GM18867 (cell line): ENCODE measurements around the gene IBA57.
"Not testable (repeated sequence)": the region's sequence is repeated elsewhere in the genome, so short reads cannot be mapped to it uniquely, and the experiment has no call there.

Experiments used
- ATAC-seq: cut with Tn5 transposase; IDR thresholded peaks from one replicate; pipeline ENCODE4 v1.9.1; 2021; ENCODE audit warnings: mild to moderate bottlenecking, moderate library complexity; ENCODE audit not compliant: unreplicated experiment

IBA57 gene

DNA sequence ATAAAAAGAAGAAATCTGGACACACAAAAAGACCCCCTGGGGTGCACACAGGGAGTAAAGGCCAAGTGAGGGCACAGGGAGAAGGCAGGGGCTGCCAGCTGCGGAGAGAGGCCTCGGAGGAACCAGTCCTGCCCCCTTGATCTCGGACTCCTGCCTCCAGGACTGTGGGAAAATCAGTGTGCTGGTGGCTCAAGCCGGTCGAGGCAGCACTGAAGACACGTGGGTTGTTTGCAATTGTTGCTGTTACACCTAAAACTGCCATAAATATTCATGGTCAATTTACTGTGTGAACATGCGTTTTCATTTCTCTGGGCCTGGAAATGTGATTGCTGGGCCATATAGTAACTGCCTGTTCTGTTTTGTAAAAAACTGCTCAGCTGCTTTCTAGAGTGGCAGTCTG, 18.5 kb downstream of the IBA57 start:
- no peak for ATAC-seq

DNA sequence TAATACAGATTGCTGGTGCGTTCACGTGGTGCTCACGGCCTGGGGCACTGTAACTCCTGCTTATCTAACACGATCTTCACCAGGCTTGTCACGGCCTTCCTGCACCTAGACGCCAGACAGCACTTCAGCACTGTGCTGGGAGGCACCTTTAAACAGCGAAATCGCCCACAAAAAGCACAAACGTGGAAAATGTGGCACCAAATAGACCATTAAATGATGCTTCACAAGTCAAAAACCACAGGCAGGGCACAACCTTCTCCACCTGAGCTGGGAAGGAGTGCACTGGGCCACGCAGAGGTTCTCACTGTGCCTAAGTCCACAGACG, 20.0 kb downstream of the IBA57 start:
- ATAC-seq: no peak

DNA sequence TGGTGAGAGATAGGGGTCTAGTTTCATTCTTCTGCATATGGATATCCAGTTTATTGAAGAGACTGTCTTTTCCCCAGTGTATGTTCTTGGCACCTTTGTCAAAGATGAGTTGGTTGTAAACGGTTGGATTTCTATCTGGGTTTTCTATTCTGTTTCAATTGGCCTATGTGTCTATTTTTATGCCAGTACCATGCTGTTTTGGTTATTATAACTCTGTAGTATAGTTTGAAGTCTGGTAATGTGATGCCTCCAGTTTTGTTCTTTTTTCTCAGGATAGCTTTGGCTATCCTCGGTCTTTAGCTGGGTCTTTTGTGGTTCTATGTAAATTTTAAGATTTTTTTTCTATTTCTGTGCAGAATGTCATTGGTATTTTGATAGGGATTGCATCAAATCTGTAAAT, 22.6 kb downstream of the IBA57 start:
- not testable (repeated sequence) for ATAC-seq

DNA sequence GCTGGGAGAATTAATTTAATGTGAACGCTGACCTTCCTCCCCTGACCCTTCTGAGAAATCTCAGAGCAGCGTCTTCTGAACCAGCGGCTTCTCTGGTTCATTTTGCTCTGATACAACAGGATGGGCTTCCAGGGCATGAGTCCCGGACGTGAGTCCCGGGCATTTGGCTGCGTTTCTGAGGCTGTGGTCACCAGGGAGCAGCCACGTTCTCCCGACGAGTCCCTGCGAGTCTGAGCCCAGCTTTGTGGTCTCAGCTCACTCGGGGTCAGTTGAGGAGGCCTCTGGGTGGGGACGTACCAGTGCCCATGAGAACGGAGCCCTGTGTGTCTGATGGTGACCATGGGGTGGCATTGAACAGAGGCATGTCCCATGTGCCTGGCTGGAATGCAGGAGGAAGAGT, 24.6 kb downstream of the IBA57 start:
- ATAC-seq: no peak

DNA sequence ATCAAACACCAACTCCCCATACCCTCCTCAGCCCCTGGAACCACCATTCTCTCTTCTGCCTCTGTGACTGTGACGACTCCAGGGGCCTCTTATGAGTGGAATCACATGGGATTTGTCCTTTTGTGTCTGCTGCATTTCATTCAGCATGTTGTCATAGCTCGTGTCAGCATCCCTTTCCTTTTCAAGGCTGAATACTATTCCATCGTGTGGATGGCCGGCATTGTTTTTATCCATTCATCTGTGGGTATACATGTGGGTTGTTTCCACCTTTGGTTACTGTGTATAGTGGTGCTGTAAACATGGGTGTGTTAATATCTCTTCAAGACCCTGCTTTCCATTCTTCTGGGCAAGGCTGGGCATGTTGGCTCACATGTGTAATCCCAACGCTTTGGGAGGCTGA, 25.2 kb downstream of the IBA57 start:
- no peak for ATAC-seq

DNA sequence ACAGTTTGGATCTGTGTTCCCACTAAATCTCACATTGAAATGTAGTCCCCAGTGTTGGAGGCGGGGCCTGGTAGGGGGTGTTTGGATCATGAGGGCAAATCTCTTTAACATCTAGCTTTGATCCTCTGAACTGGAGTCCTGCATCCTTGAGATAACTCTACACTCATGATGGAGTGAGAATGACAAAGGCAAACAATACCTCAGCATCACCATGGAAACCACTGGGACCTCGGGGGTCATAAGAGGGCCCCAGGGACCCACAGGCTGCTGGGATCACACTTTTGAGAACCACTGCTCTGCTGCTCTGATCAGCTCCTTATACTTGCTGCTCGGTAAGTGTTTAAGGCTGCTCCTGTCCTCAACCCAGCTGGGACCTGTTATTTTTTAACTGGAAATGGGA, 28.8 kb downstream of the IBA57 start:
- ATAC-seq: no peak

DNA sequence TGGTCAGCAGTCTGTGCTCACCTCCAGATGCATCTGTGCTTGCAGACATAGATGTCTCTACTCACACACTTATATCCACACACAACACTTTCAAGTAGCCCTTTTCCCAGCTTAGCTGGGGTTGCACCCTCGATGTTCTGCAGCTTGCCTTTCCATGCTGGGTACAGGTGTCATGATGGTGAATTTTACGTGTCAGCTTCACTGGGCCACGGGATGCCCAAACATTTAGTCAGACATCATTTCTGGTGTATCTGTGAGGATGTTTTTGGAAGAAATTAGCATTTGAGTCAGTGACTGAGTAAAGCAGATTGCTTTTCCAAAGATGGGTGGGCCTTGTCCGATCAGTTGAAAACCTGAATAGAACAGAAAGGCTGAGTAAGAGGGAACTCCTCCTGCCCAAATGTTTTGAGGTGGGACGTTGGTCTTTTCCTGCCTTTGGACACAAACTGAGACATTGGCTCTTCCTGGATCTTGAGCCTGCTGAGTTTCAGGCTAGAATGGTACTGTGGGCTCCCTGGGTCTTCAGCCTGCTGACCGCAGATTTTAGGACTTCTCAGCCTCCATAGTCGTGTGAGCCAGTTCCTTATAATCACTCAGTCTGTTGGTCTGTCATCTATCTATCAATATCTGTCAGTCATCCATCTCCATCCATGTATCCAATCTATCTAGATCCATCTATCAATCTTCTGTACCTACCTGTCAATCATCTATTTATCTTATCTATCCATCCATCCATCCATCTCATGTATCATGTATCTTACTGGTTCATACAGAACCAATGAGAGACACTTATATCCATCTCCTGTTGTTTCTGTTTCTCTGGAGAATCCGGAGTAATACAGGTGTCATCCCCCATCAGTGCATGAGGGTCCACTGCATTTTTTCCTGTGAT, 29.6 kb downstream of the IBA57 start:
- ATAC-seq: no peak

DNA sequence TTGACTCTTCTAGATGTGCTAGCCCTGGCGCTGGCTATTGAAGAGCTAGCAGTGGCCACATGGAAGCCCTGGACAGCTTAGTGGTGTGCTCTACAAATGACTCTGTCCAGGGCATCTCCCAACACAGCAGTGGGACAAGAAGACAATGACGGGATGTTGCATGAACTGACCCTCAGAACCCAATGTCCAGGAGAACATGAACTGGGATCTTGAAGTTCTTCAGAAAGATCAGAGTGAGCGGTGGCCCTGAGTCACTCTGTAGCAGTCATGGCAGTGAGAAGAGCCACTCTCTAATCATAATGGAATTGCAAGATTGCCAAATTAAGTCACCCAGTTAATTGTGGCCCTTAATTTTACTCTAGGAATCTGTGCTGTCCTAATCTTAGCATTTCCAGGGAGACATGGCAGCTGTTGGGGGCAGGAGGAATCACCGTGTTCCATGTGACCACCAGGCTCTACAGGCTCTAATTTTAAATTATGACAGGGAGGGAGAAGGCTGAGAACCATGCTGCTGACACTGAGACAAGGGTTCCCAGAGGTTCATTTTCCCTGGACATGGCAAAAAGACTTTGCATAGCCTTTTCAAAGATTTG, 32.0 kb downstream of the IBA57 start:
- ATAC-seq: no peak

DNA sequence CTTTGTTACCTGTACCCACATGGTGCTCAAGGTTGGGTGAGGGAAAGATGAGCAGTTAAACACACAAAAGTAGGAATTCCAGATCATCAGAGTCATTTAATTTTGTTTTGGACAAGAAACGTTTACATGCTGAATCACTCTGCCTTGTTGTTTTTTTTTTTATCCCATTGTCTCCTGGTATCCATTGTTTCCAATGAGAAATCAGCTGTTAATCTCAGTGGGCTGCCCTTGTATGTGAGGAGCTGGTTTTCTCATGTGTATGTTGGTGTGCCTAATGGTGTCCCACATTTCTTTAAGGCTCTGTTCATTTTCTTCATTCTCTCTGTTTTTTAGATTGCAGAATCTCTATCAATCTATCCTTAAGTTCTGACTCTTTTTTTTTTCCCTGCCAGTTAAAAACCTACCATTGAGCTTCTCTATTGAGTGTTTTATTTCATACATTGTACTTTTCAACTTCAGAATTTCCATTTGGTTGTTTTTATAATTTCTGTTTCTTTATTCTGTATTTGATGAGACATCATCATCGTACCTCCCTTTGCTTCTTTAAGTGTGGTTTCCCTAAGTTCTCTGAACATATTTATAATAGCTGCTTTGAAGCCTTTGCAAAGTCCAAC, 33.5 kb downstream of the IBA57 start:
- ATAC-seq: no peak

DNA sequence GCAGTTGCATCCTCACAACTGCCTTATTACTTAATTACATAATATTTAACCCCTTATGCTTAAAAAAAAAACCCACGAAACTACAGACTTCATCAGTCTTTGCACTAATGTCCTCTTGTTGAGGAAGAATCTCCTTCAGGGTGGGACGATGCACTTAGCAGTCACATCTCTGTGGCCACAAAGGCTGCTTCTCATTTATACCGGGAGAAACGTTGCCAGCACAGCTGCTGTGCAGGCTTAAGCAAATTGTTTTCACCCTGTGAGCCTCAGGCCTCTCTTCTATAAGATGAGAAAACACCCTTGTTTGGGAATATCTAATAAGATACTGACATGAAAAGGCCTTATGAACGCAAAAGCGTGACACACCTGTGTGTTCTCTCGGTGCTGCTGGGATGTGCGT, 39.4 kb downstream of the IBA57 start:
- no peak for ATAC-seq

DNA sequence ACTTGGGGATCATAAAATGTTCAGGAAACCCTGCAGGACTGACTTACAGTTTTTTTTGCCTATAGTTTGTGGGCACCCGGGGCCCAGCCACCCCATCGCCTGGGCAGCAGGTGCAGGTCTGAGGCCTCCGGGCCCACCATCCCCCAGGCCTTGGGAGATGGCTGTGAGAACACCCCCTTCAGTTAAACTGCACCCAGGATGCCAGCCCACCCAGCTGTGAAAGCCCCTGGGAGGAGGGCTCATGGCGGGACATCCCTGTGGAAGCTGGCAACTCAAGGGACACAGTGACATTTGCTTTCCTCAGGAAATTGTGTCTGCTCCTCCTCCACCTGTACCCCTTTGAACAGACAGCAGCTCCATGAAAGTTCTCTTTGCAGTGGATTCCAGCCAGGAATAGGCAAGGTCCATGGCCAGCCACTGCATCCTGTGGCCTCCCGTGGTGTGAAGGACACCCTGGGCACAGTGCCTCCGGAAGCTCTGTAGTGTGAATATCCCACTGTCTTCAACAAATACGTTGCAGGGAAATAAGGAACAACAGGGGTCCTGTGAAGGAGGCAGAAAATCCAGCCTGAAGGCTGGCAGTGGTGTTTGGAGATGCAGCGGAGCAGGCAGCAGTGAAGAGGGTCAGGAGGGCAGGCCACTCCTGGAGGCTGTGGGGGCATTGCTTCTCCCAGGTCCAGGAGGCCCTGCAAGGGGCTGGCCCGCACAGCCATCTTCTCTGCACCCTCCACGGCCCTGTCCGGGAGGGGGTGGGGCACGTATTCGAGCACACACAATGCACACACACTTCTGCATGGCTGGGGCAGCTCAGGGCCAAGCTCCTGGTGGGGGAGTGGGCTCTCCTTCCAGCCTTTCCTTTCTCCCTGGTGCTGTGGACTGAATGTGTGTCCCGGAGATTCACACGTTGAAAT, 40.2 kb downstream of the IBA57 start:
- ATAC-seq: no peak

DNA sequence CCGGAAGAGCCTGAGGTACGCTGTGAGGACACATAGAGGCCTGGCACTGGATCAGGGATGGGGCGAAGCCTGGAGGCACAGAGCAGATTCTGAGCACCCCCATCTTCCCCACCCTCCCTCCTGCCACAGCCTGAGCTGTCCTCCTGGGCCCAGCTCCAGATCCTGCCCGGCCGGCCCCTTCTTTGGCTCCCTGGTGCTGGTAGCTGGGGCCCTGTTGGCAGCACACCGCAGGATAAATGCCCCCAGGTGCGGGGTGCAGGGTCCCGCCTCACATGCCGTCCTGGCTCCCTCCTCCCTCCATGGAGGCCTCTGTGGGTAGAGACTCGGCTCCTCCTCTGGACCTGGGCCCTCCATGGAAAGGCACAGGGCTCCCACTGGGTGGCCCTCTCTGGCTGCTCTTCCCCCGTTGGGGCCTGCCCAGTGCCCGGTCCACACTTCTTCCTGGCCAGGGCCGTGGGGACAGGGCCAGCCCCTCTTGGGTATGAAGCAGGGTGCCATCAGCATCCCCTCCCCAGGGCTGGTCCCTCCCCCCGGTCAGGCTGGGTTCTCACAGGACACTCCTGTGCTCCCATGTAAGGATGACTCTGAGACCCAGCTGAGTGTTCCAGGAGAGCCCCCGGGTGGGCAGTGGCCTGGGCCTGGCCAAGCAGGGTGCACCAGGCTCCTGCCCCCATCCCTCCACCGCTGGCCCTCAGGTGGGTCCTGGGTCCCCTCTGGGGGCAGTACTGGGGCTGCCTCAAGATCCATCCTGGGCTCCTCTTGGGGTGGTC, 41.2 kb downstream of the IBA57 start:
- no peak for ATAC-seq

DNA sequence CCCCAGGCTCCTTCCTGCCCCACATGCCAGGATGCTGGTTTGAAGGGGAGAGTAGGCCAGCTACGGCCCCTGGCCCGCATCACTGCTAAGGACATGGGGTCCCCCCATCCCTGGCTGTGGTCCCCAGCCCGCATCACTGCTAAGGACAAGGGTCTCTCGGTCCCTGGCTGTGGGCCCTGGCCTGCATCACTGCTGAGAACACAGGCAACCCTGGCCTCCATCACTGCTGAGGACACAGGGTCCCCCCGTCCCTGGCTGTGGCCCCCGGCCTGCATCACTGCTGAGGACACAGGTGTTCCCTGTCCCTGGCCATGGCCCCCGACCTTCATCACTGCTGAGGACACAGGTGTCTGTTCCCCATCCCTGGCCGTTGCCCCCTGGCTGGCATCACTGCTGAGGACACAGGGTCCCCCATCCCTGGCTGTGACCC, 41.8 kb downstream of the IBA57 start:
- ATAC-seq: no peak

DNA sequence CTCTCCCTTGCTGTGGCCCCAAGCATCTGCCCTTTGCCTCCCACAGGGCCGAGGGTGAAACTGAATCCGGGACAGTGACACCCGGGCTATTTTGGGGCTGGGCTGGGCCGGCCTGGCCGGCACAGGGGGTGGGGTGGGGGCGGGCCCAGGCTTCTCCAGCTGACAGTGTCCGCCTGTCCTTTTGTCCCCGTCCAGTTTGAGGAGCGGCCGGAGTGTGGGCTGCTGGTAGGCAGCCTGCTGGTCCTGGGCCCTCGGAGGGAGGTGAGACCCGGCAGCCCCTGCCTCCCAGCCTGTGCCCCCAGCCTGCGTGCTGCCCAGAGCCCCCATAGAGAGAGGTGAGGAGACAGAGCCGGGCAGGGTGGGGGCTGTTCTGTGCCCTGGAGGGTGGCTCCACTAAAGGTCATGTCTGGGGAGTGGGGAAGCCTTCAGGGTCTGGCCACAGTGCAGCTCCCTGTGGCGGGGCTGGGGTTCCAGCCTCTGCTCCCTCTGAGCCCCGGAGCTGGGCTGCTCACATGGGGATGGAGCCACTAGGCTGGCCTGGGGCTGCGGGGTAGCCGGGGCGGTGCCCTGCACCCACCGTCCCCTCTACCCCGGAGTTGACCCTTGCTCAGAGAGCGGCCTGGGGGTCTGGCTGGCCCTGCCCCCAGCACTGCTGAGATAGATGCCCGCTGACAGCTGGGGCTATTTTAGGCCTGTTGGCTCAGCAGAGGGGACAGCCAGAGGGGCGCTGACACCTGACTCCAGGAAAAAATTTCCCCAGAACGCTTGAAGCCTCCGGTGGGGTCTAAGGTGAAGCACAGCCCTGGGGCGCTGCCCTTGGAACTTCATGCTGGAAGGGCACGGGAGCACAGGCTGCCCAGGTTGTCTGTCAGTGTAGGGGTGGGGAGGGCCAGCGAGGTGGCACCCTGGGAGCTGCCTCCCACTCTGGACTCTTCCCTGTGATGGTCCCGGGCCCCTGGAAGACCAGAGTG, 42.5 kb downstream of the IBA57 start, which contains the start of gene OBSCN:
TSS of gene OBSCN (plus strand) at position 194 of the 971 bp plus-strand sequence. CDS start 3,740 bp downstream, outside the sequence.
- ATAC-seq: no peak

DNA sequence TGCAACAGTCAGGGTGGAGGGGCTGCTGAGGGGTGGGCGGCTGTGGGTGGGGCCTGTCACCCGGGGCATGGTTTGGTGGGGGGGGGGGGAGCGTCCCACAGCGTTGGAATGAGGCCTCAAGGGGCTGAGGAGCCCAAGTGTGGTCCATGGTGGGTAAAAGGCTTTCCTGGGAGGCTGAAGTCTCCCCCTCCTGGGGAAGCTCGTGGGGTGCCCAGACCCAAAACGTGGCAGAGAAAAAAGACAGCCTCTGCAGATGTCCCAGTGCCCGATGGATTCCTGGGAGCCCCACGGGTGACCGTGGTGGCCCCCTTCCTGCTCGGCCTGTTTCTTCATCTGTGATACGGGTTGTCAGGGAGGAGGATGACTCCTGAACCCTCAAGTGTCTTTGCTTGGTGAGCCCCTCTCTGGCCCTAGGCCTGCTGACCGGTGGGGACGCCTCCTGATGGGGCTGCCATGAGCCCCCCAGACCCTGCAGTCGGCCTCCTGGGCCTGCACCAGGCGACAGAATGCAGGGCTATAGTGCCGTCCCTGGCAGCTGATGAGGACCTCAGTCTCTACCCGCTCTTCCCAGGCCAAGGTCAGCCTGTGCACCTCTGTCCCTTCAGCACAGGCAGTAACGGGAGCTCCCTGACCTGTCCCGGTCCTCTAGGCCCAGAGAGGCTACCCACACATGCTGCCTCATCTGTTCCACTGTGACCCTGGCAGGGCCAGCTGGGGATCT, 43.4 kb downstream of the IBA57 start:
- ATAC-seq: no peak

DNA sequence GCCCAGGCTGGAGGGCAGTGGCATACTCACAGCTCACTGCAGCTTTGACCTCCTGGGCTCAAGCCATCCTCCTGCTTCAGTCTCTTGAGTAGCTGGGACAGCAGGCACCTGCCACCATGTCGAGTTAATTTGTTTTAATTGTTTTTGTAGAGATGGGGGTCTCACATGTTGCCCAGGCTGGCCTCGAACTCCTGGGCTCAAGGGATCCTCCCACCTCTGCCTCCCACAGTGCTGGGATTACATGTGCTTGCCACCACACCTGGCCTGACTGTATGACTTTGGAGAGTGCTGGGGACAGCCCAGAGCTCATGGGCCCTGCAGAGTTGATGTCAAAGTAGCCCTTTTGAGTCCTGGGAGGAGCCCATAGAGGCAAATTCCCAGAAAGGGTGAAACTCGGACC, 44.1 kb downstream of the IBA57 start:
- ATAC-seq: no peak

DNA sequence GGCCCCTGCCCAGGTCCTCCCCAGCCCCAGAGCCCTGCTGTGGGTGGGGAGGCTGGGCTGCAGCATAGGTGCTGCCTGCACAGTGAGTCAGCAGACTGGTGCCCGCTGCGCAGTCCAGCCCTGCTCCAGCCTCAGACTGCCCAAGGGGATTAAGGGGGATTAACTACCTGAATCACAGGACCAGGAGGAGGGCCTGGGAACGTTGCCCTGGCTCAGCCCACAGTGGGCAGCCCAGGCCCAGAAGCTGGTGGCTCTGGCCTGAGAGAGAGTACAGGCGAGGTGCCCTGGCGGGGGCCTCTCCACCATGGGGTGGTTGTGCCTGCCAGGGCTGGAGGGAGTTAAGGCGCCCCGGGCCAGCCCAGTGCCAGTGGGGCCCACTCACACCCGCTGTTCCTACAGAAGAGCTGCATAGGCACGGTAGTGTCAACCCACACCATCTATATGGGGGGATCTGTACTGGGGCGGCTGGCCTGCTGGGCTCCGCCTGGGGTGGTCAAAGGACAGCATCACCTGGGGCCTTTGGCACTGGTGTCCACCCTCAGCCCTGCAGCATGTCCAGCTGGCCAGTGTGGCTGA, 44.6 kb downstream of the IBA57 start:
- ATAC-seq: no peak
